DND-41 (cell line): ENCODE data around the gene LMO2.

Experiments used
- EZH2 ChIP-seq: IDR thresholded peaks from 3 replicates; pipeline ENCODE4 v1.6.1; 2012; ENCODE audit warnings: borderline replicate concordance, low read depth, mild to moderate bottlenecking, moderate library complexity, low read length, inconsistent platforms; ENCODE audit not compliant: severe bottlenecking
- TF ChIP-seq, protein P1 (sequence below): IDR thresholded peaks from 2 replicates; pipeline ENCODE4 v1.5.1; 2012; ENCODE audit warnings: borderline replicate concordance, low read length, moderate library complexity, mild to moderate bottlenecking; ENCODE audit not compliant: poor library complexity, severe bottlenecking; ENCODE audit errors: extremely low read depth

DNA sequence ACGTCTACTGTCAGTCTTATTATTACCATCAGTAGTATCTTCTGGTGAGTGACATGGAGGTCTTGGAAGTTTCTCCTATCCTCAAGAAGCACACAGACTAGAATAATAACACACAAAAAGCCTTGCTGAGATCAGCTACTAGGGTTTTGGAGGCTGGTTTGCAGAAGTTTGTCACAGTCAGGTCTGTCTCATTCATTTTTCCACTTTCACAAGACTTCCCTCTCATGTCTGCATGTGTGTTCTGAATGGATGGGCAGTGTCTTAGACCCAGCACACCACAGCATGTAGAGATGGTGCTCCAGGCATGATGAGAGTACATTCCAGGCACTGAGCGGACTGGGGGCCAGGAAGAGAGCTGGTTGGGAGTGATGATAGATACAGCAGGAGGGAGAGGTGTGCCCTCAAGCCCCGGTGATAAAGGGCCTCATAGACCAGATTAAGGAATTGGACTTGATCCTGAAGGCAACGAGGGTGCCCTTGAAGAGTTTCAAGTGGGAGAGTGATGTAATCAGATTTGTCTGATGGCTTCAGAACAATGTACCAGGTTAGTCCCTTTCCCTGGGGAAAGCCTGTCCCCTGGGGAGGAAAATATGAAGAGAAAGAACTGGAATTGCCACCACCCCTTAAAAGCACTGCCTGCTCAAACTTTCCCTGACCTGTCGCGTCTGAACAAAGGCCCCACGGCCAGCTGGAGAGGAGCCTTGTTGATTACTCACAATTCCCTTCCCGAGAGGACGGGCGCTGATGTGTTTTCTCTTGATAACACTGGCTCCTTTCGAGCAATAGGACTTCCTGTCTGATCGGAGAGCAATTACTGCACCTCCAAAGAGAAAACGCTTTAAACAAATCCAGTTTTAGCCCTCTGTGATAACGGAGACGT is 45.1 kb upstream of the LMO2 start:
- TF ChIP-seq, protein P1, sequence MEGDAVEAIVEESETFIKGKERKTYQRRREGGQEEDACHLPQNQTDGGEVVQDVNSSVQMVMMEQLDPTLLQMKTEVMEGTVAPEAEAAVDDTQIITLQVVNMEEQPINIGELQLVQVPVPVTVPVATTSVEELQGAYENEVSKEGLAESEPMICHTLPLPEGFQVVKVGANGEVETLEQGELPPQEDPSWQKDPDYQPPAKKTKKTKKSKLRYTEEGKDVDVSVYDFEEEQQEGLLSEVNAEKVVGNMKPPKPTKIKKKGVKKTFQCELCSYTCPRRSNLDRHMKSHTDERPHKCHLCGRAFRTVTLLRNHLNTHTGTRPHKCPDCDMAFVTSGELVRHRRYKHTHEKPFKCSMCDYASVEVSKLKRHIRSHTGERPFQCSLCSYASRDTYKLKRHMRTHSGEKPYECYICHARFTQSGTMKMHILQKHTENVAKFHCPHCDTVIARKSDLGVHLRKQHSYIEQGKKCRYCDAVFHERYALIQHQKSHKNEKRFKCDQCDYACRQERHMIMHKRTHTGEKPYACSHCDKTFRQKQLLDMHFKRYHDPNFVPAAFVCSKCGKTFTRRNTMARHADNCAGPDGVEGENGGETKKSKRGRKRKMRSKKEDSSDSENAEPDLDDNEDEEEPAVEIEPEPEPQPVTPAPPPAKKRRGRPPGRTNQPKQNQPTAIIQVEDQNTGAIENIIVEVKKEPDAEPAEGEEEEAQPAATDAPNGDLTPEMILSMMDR: no peak
- TF ChIP-seq EZH2: no peak
